ENCODE results near the gene MGLL. TPM values are rescaled to one million over a fixed set of nuclear protein-coding genes. Genes with fewer than 3 reads are reported as not detected.
A peak's percentile ranks its signal among the peaks of the same experiment; 100 is the strongest.

MGLL gene
- total RNA-seq, 1 donor from 2014 or later = 2.5 TPM

DNA sequence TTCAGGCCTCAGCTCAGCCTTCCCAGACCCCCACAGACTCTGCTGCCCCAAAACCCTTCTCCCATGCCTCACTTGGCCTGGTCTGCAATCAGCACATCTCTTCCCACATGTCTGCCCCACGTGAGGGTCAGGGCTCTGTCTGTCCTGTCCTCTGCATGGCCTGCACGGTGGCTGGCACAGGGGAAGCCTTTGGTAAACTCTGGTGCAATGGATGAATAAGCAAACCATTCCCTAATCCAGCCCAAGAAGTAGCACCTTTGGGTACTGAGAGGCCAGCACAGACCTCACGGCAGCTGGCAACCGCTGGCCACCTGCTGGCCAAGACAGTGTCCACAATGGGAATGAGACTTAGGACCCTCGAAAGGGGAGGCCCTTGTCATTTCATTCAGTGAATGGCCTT is 121.9 kb downstream of the MGLL start:
- no peak overlapping the region for H3K4me3 Mint-ChIP-seq
- H3K27ac Mint-ChIP-seq = no peak overlapping the region

GRCh38 chr3:127699416-127700300 is 122.7 kb downstream of the MGLL start:
- Mint-ChIP-seq H3K36me3 (no peaks in the 10 kb centered on the region), H3K27ac (no peak overlapping the region), H3K4me3 (no peak overlapping the region), H3K4me1 (peaks cover 11% of the 10 kb centered on the region), H3K9me3 (peaks cover 17% of the 10 kb centered on the region), H3K27me3 (ENCODE audit: low read depth) (no peaks in the 10 kb centered on the region)
- TF ChIP-seq, protein P1, sequence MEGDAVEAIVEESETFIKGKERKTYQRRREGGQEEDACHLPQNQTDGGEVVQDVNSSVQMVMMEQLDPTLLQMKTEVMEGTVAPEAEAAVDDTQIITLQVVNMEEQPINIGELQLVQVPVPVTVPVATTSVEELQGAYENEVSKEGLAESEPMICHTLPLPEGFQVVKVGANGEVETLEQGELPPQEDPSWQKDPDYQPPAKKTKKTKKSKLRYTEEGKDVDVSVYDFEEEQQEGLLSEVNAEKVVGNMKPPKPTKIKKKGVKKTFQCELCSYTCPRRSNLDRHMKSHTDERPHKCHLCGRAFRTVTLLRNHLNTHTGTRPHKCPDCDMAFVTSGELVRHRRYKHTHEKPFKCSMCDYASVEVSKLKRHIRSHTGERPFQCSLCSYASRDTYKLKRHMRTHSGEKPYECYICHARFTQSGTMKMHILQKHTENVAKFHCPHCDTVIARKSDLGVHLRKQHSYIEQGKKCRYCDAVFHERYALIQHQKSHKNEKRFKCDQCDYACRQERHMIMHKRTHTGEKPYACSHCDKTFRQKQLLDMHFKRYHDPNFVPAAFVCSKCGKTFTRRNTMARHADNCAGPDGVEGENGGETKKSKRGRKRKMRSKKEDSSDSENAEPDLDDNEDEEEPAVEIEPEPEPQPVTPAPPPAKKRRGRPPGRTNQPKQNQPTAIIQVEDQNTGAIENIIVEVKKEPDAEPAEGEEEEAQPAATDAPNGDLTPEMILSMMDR (IDR thresholded peaks at IDR 0.05; ENCODE audit: unreplicated experiment) = no peak
- no peak for DNase-seq (ENCODE audit: low spot score in 2 of 2, unreplicated experiment in 2 of 2)

More for the DNA sequence above, 121.9 kb downstream of the MGLL start:
- Mint-ChIP-seq H3K27me3 (ENCODE audit: low read depth) (no peaks in the 10 kb centered on the region), H3K4me1 (peaks cover 11% of the 10 kb centered on the region), H3K36me3 (no peaks in the 10 kb centered on the region), H3K9me3 (peaks cover 21% of the 10 kb centered on the region)
- no peak for DNase-seq (ENCODE audit: low spot score in 2 of 2, unreplicated experiment in 2 of 2)
- TF ChIP-seq, protein P1 (IDR thresholded peaks at IDR 0.05; ENCODE audit: unreplicated experiment) = no peak

GRCh38 chr3:127698691-127699415 is 123.5 kb downstream of the MGLL start:
- Mint-ChIP-seq H3K36me3 (no peaks in the 10 kb centered on the region), H3K27me3 (ENCODE audit: low read depth) (no peaks in the 10 kb centered on the region), H3K9me3 (peaks cover 9% of the 10 kb centered on the region), H3K27ac (no peak overlapping the region), H3K4me3 (no peak overlapping the region), H3K4me1 (peaks cover 11% of the 10 kb centered on the region)
- TF ChIP-seq, protein P1 (IDR thresholded peaks at IDR 0.05; ENCODE audit: unreplicated experiment) = no peak
- DNase-seq (ENCODE audit: low spot score in 2 of 2, unreplicated experiment in 2 of 2) = no peak

GRCh38 chr3:127698286-127698685 is 124.0 kb downstream of the MGLL start:
- no peak for DNase-seq (ENCODE audit: low spot score in 2 of 2, unreplicated experiment in 2 of 2)
- H3K27ac Mint-ChIP-seq = peak overlapping the region; percentile 71

GRCh38 chr3:127697551-127698240 is 124.6 kb downstream of the MGLL start:
- no peaks in the 10 kb centered on the region for H3K36me3 Mint-ChIP-seq
- H3K27ac Mint-ChIP-seq = peak overlapping the region; percentile 71
- peaks cover 11% of the 10 kb centered on the region for H3K4me1 Mint-ChIP-seq
- H3K4me3 Mint-ChIP-seq = no peak overlapping the region
- DNase-seq (ENCODE audit: low spot score in 2 of 2, unreplicated experiment in 2 of 2) = peak in 1 of 2 experiments; percentile 63
- TF ChIP-seq, protein P1 (IDR thresholded peaks at IDR 0.05; ENCODE audit: unreplicated experiment) = no peak
- no peaks in the 10 kb centered on the region for H3K27me3 Mint-ChIP-seq (ENCODE audit: low read depth)
- no peaks in the 10 kb centered on the region for H3K9me3 Mint-ChIP-seq

More at GRCh38 chr3:127698286-127698685, 124.0 kb downstream of the MGLL start:
- no peaks in the 10 kb centered on the region for H3K27me3 Mint-ChIP-seq (ENCODE audit: low read depth)
- TF ChIP-seq, protein P1 (IDR thresholded peaks at IDR 0.05; ENCODE audit: unreplicated experiment) = no peak
- no peak overlapping the region for H3K4me3 Mint-ChIP-seq
- peaks cover 3% of the 10 kb centered on the region for H3K9me3 Mint-ChIP-seq
- H3K36me3 Mint-ChIP-seq = no peaks in the 10 kb centered on the region
- peaks cover 11% of the 10 kb centered on the region for H3K4me1 Mint-ChIP-seq

Data from mesothelial cell of epicardium (in vitro differentiated cells).